K562 (cell line): ENCODE measurements around the gene MARK3. TPM values are rescaled to one million over a fixed set of nuclear protein-coding genes. Genes with fewer than 3 reads are reported as not detected.
A peak's percentile ranks its signal among the peaks of the same experiment; 100 is the strongest.

Source experiments
- ATAC-seq: fragments of 200-7000 bp; cut with Tn5 transposase; 3 replicates; pipeline ENCODE4 v1.9.1; 2020; ENCODE audit warnings: moderate library complexity
- BruUV-seq: library from RNA; stranded (reverse); fragments of 400-500 nt; replicated peaks from 2 replicates; lab custom pipeline; 2021; lab: Mats Ljungman, UMichigan
- CTCF ChIA-PET: fragments of 300-600 bp; formaldehyde crosslinking; extraction: SDS; loops from one replicate; lab custom pipeline; 2021; ENCODE audit warnings: low intra/inter-chr PET ratio; lab: Yijun Ruan, JAX
- POLR2A ChIA-PET: fragments of 300-600, 350-650 bp; sonication (Branson Sonifier 250); formaldehyde crosslinking; extraction: SDS; loops from one replicate; lab custom pipeline; 2021; ENCODE audit warnings: antibody characterized with exemption, inconsistent platforms; lab: Yijun Ruan, JAX
- DNase-seq, 4 experiments: peaks; one replicate each; pipeline versions ENCODE4 v3.0.0 to v3.0.0-alpha.2; 2011 to 2018; ENCODE audit warnings: low spot score in 3 of 4, mixed read lengths in 3 of 4; ENCODE audit errors: extremely low read depth in 1 of 4
- FAIRE-seq: peaks from 2 replicates; lab custom pipeline; 2011; peaks lifted over from hg19 to GRCh38; lab: Jason Lieb, UNC
- H2AFZ ChIP-seq: 2 replicates; pipeline ENCODE4 v1.6.0; 2011; ENCODE audit warnings: low read depth, low read length, control low read depth, inconsistent platforms
- H3K27ac ChIP-seq: fragments of 200-600 bp; 3 replicates; pipeline ENCODE4 v1.8.0; 2011; ENCODE audit warnings: low read depth, mild to moderate bottlenecking, control low read depth, inconsistent platforms, low read length, moderate library complexity, mixed read lengths; ENCODE audit errors: extremely low read depth
- H3K27me3 ChIP-seq, 2 experiments: fragments of 300-600 bp in 1 of 2; 2 replicates in 1 of 2; 3 replicates in 1 of 2; pipeline versions ENCODE4 v1.6.0 to v1.8.0; 2011; ENCODE audit warnings: inconsistent platforms in 2 of 2, low read length in 2 of 2, mild to moderate bottlenecking in 1 of 2, mixed read lengths in 1 of 2, moderate library complexity in 1 of 2; ENCODE audit not compliant: control insufficient read depth in 2 of 2, insufficient read depth in 2 of 2
- H3K36me3 ChIP-seq: fragments of 300-600 bp; 3 replicates; pipeline ENCODE4 v1.8.0; 2011; ENCODE audit warnings: mild to moderate bottlenecking, low read length, inconsistent platforms; ENCODE audit not compliant: control insufficient read depth, insufficient read depth
- H3K4me1 ChIP-seq, 2 experiments: fragments of 200-600 bp in 1 of 2; replicated peaks in 1 of 2; 2 replicates in 1 of 2; 3 replicates in 1 of 2; pipeline versions ENCODE4 v1.5.1 to v1.8.0; 2011; ENCODE audit warnings: inconsistent platforms in 2 of 2, low read length in 2 of 2, mild to moderate bottlenecking in 1 of 2, mixed read lengths in 1 of 2, moderate library complexity in 1 of 2; ENCODE audit not compliant: control insufficient read depth in 2 of 2, insufficient read depth in 2 of 2
- H3K4me2 ChIP-seq: 2 replicates; pipeline ENCODE4 v1.6.1; 2011; ENCODE audit warnings: low read length, control low read depth, inconsistent platforms, mixed read lengths; ENCODE audit not compliant: insufficient read depth
- H3K4me3 ChIP-seq: fragments of 200-600 bp; sonication (generic), shearing (Covaris generic); 2 replicates; pipeline ENCODE4 v1.5.1; 2016; ENCODE audit warnings: control low read depth, inconsistent platforms
- H3K79me2 ChIP-seq: fragments of 200-600 bp; 3 replicates; pipeline ENCODE4 v1.8.0; 2011; ENCODE audit warnings: low read length, inconsistent platforms; ENCODE audit not compliant: control insufficient read depth, insufficient read depth
- H3K9ac ChIP-seq, 2 experiments: 2 replicates each; pipeline versions ENCODE4 v1.6.0 to v1.6.1; 2011; ENCODE audit warnings: low read depth in 2 of 2, low read length in 2 of 2, control low read depth in 1 of 2, inconsistent platforms in 1 of 2, mild to moderate bottlenecking in 1 of 2, mixed read lengths in 1 of 2; ENCODE audit not compliant: insufficient read depth in 1 of 2
- H3K9me1 ChIP-seq: one replicate; pipeline ENCODE4 v1.6.0; 2011; ENCODE audit warnings: inconsistent platforms, mild to moderate bottlenecking, low read length, moderate library complexity; ENCODE audit not compliant: control insufficient read depth, insufficient read depth
- H3K9me3 ChIP-seq: replicated peaks from 2 replicates; pipeline ENCODE4 v1.5.1; 2011; ENCODE audit warnings: low read depth, low read length, inconsistent platforms; ENCODE audit not compliant: control insufficient read depth, insufficient read depth
- H4K20me1 ChIP-seq: replicated peaks from 2 replicates; pipeline ENCODE4 v1.6.1; 2011; ENCODE audit warnings: low read length, inconsistent platforms, mixed read lengths; ENCODE audit not compliant: control insufficient read depth, insufficient read depth
- ADNP ChIP-seq: fragments of 200-800 bp; sonication (Bioruptor generic); IDR thresholded peaks from 2 replicates; pipeline ENCODE4 v1.6.1; 2016; ENCODE audit warnings: missing genetic modification characterization, missing compliant biosample characterization
- ELF1 ChIP-seq: fragments of 200-800 bp; sonication (Bioruptor generic); IDR thresholded peaks from 2 replicates; pipeline ENCODE4 v1.6.1; 2016; ENCODE audit warnings: missing genetic modification characterization, missing compliant biosample characterization
- GATAD2A ChIP-seq: fragments of 450-650 bp; IDR thresholded peaks from 2 replicates; pipeline ENCODE4 v1.6.1; 2017
- HNRNPH1 ChIP-seq: fragments of 200-400 bp; formaldehyde crosslinking; optimal IDR thresholded peaks from 2 replicates; pipeline ENCODE3; 2017; ENCODE audit warnings: low read depth, mild to moderate bottlenecking, low read length, moderate library complexity
- MIER1 ChIP-seq: fragments of 450-650 bp; IDR thresholded peaks from 2 replicates; pipeline ENCODE4 v1.6.1; 2016; ENCODE audit warnings: antibody characterized with exemption, mild to moderate bottlenecking, low read depth
- POLR3A ChIP-seq: IDR thresholded peaks from 2 replicates; pipeline ENCODE4 v1.6.1; 2011; ENCODE audit warnings: borderline replicate concordance, mild to moderate bottlenecking, moderate library complexity; ENCODE audit not compliant: insufficient read length, insufficient read depth; ENCODE audit errors: extremely low read depth
- SMAD2 ChIP-seq: fragments of 150-350 bp; IDR thresholded peaks from 2 replicates; pipeline ENCODE4 v1.6.1; 2014; ENCODE audit warnings: low read depth, mild to moderate bottlenecking, low read length
- SPI1 ChIP-seq: IDR thresholded peaks from 2 replicates; pipeline ENCODE4 v1.6.1; 2011; ENCODE audit warnings: low read depth, low read length, control low read depth, borderline replicate concordance
- STAT5B ChIP-seq: fragments of 250-450 bp; sonication (Bioruptor Pico); IDR thresholded peaks from 2 replicates; pipeline ENCODE4 v1.8.0; 2021; ENCODE audit warnings: mild to moderate bottlenecking, inconsistent platforms
- TRIM24 ChIP-seq, 2 experiments: fragments of 450-650 bp; IDR thresholded peaks; 2 replicates each; pipeline ENCODE4 v1.6.1; 2016
- ZFPM2 ChIP-seq: fragments of 250-450 bp; sonication (Bioruptor Pico); IDR thresholded peaks from 2 replicates; pipeline ENCODE4 v1.5.1; 2022; ENCODE audit warnings: mild to moderate bottlenecking
- ZNF3 ChIP-seq: fragments of 250-450 bp; sonication (Bioruptor Pico); IDR thresholded peaks from 2 replicates; pipeline ENCODE4 v1.5.0; 2021; ENCODE audit warnings: mild to moderate bottlenecking, moderate library complexity
- ZNF589 ChIP-seq: fragments of 200-800 bp; sonication (Bioruptor generic); IDR thresholded peaks from 2 replicates; pipeline ENCODE4 v1.6.1; 2016; ENCODE audit warnings: low read depth, missing genetic modification characterization, missing compliant biosample characterization
- WGBS: fragments of 100-300 bp; shearing (Covaris generic); methylation state at CpG from one replicate; pipeline ENCODE4 v1.1.6; 2016; ENCODE audit warnings: low coverage, mixed read lengths; ENCODE audit not compliant: insufficient coverage; ENCODE audit errors: missing lambda C conversion rate; 5-methylcytosine and 5-hydroxymethylcytosine counted together
- in situ Hi-C: fragments of 300-500 bp; cut with MboI; formaldehyde crosslinking; loops from 4 replicates; pipeline ENCODE4 v1.15.0; 2018; ENCODE audit warnings: inconsistent platforms, mixed read lengths
- intact Hi-C: fragments of 100-400 bp; cut with micrococcal nuclease; formaldehyde crosslinking; loops from 2 replicates; pipeline ENCODE4 v1.14.2; 2022
- polyA plus RNA-seq, 8 experiments: library from polyadenylated mRNA; depleted of rRNA in 4 of 8; stranded (reverse) in 5 of 8; unstranded in 3 of 8; fragments of >200 nt; fragmentation: Nextera tagmentation in 2 of 8; fragmentation: Illumina TruSeq in 1 of 8; extraction: Ambion mirVana in 2 of 8; extraction: Trizol in 1 of 8; gene quantifications; 2 replicates each; pipeline versions ENCODE4 v1.2.1 to v1.2.3, GENCODE V29; 2011 to 2014; ENCODE audit warnings: inconsistent platforms in 1 of 8, missing spikeins in 1 of 8
- total RNA-seq, 7 experiments: library from RNA; depleted of rRNA in 6 of 7; stranded (reverse); fragments of >200 nt in 6 of 7; fragmentation: Illumina TruSeq in 2 of 7; extraction: Trizol in 2 of 7; gene quantifications; 2 replicates each; pipeline versions ENCODE4 v1.2.1 to v1.2.3, GENCODE V29; 2011 to 2021; ENCODE audit warnings: low replicate concordance in 1 of 7

MARK3 gene
- total and polyA plus RNA-seq, 9 of the 15 experiments (the other 6 are each of a cell fraction or from before 2014, with no cell fraction given) = 10.1 to 68.7 (median 56.3) TPM

DNA sequence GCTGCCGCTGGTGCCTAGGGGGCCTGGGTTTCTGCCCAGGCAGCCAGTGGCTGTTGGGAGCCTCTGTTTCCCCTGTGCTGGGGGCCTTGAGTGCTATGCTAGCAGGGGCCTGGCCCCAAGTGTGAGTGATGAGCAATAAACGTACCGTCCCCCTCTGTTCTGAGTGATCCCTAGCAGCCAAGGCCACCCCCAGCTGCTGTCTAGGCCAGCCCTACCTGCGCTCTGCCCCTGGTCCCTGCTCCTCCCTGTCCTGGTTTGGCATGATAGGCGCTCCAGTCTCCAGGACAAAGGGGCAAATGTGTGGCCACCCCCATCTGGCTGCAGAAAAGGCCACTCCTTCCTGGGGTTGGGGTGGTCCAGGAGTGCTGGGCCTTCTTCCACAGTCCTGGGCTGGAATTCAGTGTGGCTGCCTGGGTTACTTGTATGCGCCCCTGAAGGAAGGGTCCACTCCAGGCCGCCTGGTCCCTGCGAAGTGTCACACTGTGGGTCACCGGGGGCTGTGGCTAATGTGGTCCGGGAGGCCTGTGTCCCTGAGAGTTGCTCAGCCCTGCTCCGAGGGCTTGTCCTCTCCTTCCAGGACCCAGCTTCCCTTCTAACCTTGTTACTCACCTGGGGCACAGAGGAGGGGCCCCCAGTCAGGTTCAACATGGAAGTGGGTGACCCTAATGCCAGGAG is 150.8 kb downstream of the MARK3 start:
- TF ChIP-seq HNRNPH1 = no peak
- TF ChIP-seq, all 486 proteins: peak for 0
- ChIA-PET POLR2A (interaction anchor here (0.8 to 2.0 kb wide), 4 partner anchors 10 to 26 kb away, joined by 3 to 5 read pairs (median 4); partner anchors contain the start of genes BAG5 and CKB), CTCF (no interaction called here)
- Histone ChIP-seq H3K9me1 (no peaks in the 10 kb centered on the region), H3K79me2 (peaks cover 4% of the 10 kb centered on the region; the same call in 2 of the 3 replicates), H3K9me3 (no peaks in the 10 kb centered on the region), H3K4me2 (no peak overlapping the region), H3K27ac (no peak overlapping the region), H3K4me1 (peaks cover 0 to 81% of the 10 kb centered on the region in 2 experiments; a peak in 2 of 5 replicates), H3K9ac (peak overlapping the region in 1 of 2 experiments; percentile 45; a peak in 1 of 4 replicates), H2AFZ (no peak overlapping the region), H4K20me1 (no peaks in the 10 kb centered on the region), H3K27me3 (no peaks in the 10 kb centered on the region), H3K36me3 (peaks cover 40% of the 10 kb centered on the region; the same call in 1 of the 3 replicates), H3K4me3 (no peak overlapping the region)
- DNase-seq (no peak), ATAC-seq (no peak), FAIRE-seq (no peak)
- WGBS = 84% methylated on average over 3 of the region's 11 CpGs
- BruUV-seq = no TSS peak
- intact Hi-C loops (no loop called here), in situ Hi-C loops (loop anchor here (10.0 kb wide), 1 partner anchor 451 kb away; the partner anchor contains the start of gene LBHD2)

DNA sequence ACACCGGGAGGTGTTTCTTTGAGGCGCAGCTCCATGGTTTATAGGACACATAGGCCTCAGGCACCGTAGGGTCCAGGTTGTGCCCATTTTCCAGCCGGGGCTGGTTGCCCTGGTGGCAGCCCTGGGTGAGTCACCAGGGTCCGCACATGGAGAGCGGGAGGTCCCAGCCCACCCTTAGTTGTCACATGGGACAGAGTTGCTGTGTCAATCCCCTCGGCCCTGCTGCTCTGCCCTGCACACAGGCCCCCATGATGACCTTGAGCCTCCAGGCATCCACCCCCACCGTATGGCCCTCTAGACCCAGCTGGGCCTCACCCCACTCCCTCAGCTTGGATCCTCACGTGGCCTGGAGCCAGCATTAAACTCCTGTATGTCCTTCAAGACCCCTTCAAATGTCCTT is 151.5 kb downstream of the MARK3 start:
- BruUV-seq = no TSS peak
- FAIRE-seq = no peak
- ChIA-PET CTCF (no interaction called here), POLR2A (interaction anchor here (0.6 to 2.0 kb wide), 6 partner anchors 9 to 199 kb away, joined by 3 to 5 read pairs (median 4); partner anchors contain the start of genes BAG5 and CKB)
- no peak overlapping the region for H3K4me3 ChIP-seq
- no peak for DNase-seq
- peaks cover 34% of the 10 kb centered on the region; the same call in 1 of the 3 replicates for H3K36me3 ChIP-seq
- intact Hi-C loops (no loop called here), in situ Hi-C loops (loop anchor here (10.0 kb wide), 1 partner anchor 452 kb away; the partner anchor contains the start of gene LBHD2)
- 61% methylated on average over 7 of the region's 9 CpGs for WGBS
- no peak overlapping the region for H3K27ac ChIP-seq
- H3K4me2 ChIP-seq = no peak overlapping the region
- H3K9me3 ChIP-seq = no peaks in the 10 kb centered on the region
- H3K27me3 ChIP-seq = no peaks in the 10 kb centered on the region
- H2AFZ ChIP-seq = no peak overlapping the region
- no peak; the same call in 2 of the 3 replicates for ATAC-seq
- peaks cover 0 to 81% of the 10 kb centered on the region in 2 experiments; a peak in 2 of 5 replicates for H3K4me1 ChIP-seq
- H4K20me1 ChIP-seq = no peaks in the 10 kb centered on the region
- H3K9ac ChIP-seq = 0 out of 4 replicates have a peak overlapping the region, but pooled peaks of 1 of the 2 experiments have one; percentile 26
- H3K79me2 ChIP-seq = no peaks in the 10 kb centered on the region
- H3K9me1 ChIP-seq = no peaks in the 10 kb centered on the region
- TF ChIP-seq POLR3A (no peak), ELF1 (no peak), GATAD2A (no peak), SPI1 (no peak), SMAD2 (no peak), ZNF3 (CRISPR knock-in tag) (no peak), ADNP (no peak), STAT5B (CRISPR knock-in tag) (no peak), TRIM24 (IDR thresholded peaks at IDR 0.05) (no peak), ZFPM2 (CRISPR knock-in tag) (no peak), MIER1 (no peak), ZNF589 (CRISPR knock-in tag) (no peak)
